IMR-90 (cell line): ENCODE measurements around the gene RANBP9.

Experiments used
- CEBPB ChIP-seq: IDR thresholded peaks from 2 replicates; pipeline ENCODE4 v1.6.1; 2012; ENCODE audit warnings: low read depth, low read length, improper control_type of control experiment
- CHD1 ChIP-seq: IDR thresholded peaks from 2 replicates; pipeline ENCODE4 v1.6.1; 2012; ENCODE audit warnings: low read depth, low read length, improper control_type of control experiment
- MAFK ChIP-seq: IDR thresholded peaks from 2 replicates; pipeline ENCODE4 v1.6.1; 2012; ENCODE audit warnings: low read depth, low read length, improper control_type of control experiment
- MXI1 ChIP-seq: IDR thresholded peaks from 2 replicates; pipeline ENCODE4 v1.6.1; 2012; ENCODE audit warnings: low read depth, mild to moderate bottlenecking, low read length, moderate library complexity, borderline replicate concordance
- NFE2L2 ChIP-seq: fragments of 150-350 bp; IDR thresholded peaks from 2 replicates; pipeline ENCODE4 v1.6.1; 2016; ENCODE audit warnings: low read depth, mild to moderate bottlenecking, low read length
- POLR2A ChIP-seq: IDR thresholded peaks from 2 replicates; pipeline ENCODE4 v1.6.1; 2012; ENCODE audit warnings: mild to moderate bottlenecking, low read depth, low read length
- RAD21 ChIP-seq: IDR thresholded peaks from 2 replicates; pipeline ENCODE4 v1.6.1; 2012; ENCODE audit warnings: low read length, improper control_type of control experiment
- RFX5 ChIP-seq: IDR thresholded peaks from 2 replicates; pipeline ENCODE4 v1.8.0; 2012; ENCODE audit warnings: low read depth, mild to moderate bottlenecking, low read length, moderate library complexity
- TF ChIP-seq, protein P1 (sequence below): conservative IDR thresholded peaks from 2 replicates; pipeline ENCODE4 v1.5.1; 2012; ENCODE audit warnings: mild to moderate bottlenecking, low read depth, low read length, improper control_type of control experiment
- TF ChIP-seq, protein P2 (sequence below): fragments of 150-350 bp; IDR thresholded peaks from 2 replicates; pipeline ENCODE4 v1.6.1; 2016; ENCODE audit warnings: low read depth, mild to moderate bottlenecking, low read length, moderate library complexity, borderline replicate concordance
- TF ChIP-seq, protein P3 (sequence below): fragments of 150-350 bp; IDR thresholded peaks from 2 replicates; pipeline ENCODE4 v1.6.1; 2017; ENCODE audit warnings: mild to moderate bottlenecking, antibody characterized with exemption, low read length, low read depth

DNA sequence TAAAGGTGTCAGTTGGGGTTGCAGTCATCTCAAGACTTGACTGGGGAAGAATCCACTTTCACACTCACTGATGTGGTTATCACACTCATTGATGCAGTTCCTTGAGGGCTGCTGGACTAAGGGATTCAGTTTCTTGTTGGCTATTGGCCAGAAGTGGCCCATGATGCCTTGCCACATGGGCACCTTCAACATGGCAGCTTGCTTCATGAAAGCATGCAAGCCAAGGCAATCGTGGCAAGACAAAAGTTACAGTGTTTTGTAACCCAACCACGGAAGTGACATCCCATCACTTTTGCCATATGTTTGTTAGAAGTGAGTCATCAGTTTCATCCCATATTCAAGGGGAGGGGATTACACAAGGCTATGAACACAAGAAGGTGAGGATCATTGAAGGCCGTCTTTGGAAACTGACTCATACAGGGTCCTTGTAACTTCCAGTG, 3.8 kb upstream of the RANBP9 start:
- TF ChIP-seq RFX5 (no peak), POLR2A (no peak), MAFK (no peak), CEBPB (no peak), RAD21 (no peak), MXI1 (no peak), CHD1 (no peak), NFE2L2 (no peak)
- TF ChIP-seq, protein P1, sequence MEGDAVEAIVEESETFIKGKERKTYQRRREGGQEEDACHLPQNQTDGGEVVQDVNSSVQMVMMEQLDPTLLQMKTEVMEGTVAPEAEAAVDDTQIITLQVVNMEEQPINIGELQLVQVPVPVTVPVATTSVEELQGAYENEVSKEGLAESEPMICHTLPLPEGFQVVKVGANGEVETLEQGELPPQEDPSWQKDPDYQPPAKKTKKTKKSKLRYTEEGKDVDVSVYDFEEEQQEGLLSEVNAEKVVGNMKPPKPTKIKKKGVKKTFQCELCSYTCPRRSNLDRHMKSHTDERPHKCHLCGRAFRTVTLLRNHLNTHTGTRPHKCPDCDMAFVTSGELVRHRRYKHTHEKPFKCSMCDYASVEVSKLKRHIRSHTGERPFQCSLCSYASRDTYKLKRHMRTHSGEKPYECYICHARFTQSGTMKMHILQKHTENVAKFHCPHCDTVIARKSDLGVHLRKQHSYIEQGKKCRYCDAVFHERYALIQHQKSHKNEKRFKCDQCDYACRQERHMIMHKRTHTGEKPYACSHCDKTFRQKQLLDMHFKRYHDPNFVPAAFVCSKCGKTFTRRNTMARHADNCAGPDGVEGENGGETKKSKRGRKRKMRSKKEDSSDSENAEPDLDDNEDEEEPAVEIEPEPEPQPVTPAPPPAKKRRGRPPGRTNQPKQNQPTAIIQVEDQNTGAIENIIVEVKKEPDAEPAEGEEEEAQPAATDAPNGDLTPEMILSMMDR = no peak
- TF ChIP-seq, protein P2, sequence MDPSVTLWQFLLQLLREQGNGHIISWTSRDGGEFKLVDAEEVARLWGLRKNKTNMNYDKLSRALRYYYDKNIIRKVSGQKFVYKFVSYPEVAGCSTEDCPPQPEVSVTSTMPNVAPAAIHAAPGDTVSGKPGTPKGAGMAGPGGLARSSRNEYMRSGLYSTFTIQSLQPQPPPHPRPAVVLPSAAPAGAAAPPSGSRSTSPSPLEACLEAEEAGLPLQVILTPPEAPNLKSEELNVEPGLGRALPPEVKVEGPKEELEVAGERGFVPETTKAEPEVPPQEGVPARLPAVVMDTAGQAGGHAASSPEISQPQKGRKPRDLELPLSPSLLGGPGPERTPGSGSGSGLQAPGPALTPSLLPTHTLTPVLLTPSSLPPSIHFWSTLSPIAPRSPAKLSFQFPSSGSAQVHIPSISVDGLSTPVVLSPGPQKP = no peak
- TF ChIP-seq, protein P3, sequence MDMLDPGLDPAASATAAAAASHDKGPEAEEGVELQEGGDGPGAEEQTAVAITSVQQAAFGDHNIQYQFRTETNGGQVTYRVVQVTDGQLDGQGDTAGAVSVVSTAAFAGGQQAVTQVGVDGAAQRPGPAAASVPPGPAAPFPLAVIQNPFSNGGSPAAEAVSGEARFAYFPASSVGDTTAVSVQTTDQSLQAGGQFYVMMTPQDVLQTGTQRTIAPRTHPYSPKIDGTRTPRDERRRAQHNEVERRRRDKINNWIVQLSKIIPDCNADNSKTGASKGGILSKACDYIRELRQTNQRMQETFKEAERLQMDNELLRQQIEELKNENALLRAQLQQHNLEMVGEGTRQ = no peak
